T-helper 2 cell treated with Interferon-gamma antibody and Interleukin-4, amounts not matched to agents 100 ng/mL and 5 ng/mL, for 36 hours (primary cell): Measurements from ENCODE around the gene PKN3. TPM values are rescaled to one million over a fixed set of nuclear protein-coding genes. Genes with fewer than 3 reads are reported as not detected.

Source experiments
- intact Hi-C: fragments of 100-400 bp; cut with micrococcal nuclease; formaldehyde crosslinking; loops from one replicate; pipeline ENCODE4 v1.15.1; 2023
- total RNA-seq: library from RNA; stranded (reverse); gene quantifications from 2 replicates; pipeline ENCODE4 v1.2.3, GENCODE V29; 2022

PKN3 gene
- total RNA-seq, 1 donor from 2014 or later, result 13.8 TPM

GRCh38 chr9:128729766-128730517, 27.6 kb downstream of the PKN3 start:
- intact Hi-C loops, result loop anchor here (10.0 kb wide), 1 partner anchor 305 kb away; the partner anchor contains the start of gene MIGA2

GRCh38 chr9:128731093-128731492, 28.8 kb downstream of the PKN3 start:
- intact Hi-C loops, result no loop called here

- intact Hi-C loops, result no loop called here
These were observed 29.4 kb downstream of the PKN3 start for GRCh38 chr9:128731691-128732090.

- intact Hi-C loops, result no loop called here
These were observed 30.3 kb downstream of the PKN3 start for GRCh38 chr9:128732576-128732975.

GRCh38 chr9:128733256-128733655, 31.0 kb downstream of the PKN3 start:
- intact Hi-C loops, result no loop called here

- intact Hi-C loops, result no loop called here
These were observed 33.1 kb downstream of the PKN3 start for GRCh38 chr9:128735373-128735772.

GRCh38 chr9:128742401-128742800, 40.1 kb downstream of the PKN3 start:
- intact Hi-C loops, result no loop called here

GRCh38 chr9:128743421-128743820, 41.1 kb downstream of the PKN3 start:
- intact Hi-C loops, result no loop called here

GRCh38 chr9:128747241-128747640, 44.9 kb downstream of the PKN3 start:
- intact Hi-C loops, result no loop called here

- intact Hi-C loops, result no loop called here
These were observed 48.8 kb downstream of the PKN3 start for GRCh38 chr9:128750926-128751595.

GRCh38 chr9:128753627-128754026, 51.3 kb downstream of the PKN3 start:
- intact Hi-C loops, result no loop called here

- intact Hi-C loops, result no loop called here
These were observed 55.3 kb downstream of the PKN3 start for GRCh38 chr9:128757602-128758001.

GRCh38 chr9:128762671-128763449, 60.6 kb downstream of the PKN3 start:
- intact Hi-C loops, result no loop called here

GRCh38 chr9:128764361-128764760, 62.1 kb downstream of the PKN3 start:
- intact Hi-C loops, result no loop called here

- intact Hi-C loops, result no loop called here
These were observed 63.2 kb downstream of the PKN3 start for GRCh38 chr9:128765499-128765898.

- intact Hi-C loops, result no loop called here
These were observed 66.3 kb downstream of the PKN3 start for GRCh38 chr9:128768606-128769005.

Other genes starting within 250 kb of the PKN3 start
- gene ODF2, start 246.5 kb upstream of the PKN3 start, total RNA-seq, result 54.3 and 58.6 TPM in 2 replicates
- gene GLE1, start 197.8 kb upstream of the PKN3 start, total RNA-seq, result 46.0 and 47.5 TPM in 2 replicates
- gene SPTAN1, start 149.9 kb upstream of the PKN3 start, total RNA-seq, result 326 and 333 TPM in 2 replicates
- 51.9 and 57.6 TPM in 2 replicates for gene DYNC2I2, start 45.7 kb upstream of the PKN3 start, total RNA-seq
- gene SET, start 13.3 kb upstream of the PKN3 start, total RNA-seq, result 551 and 554 TPM in 2 replicates
- gene ZDHHC12, start 21.6 kb downstream of the PKN3 start, total RNA-seq, result 68.0 and 68.7 TPM in 2 replicates
- gene ZER1, start 69.4 kb downstream of the PKN3 start, total RNA-seq, result 12.8 and 16.3 TPM in 2 replicates
- 21.1 and 22.2 TPM in 2 replicates for gene TBC1D13, start 84.8 kb downstream of the PKN3 start, total RNA-seq
- 14.3 and 15.3 TPM in 2 replicates for gene ENDOG, start 116.0 kb downstream of the PKN3 start, total RNA-seq
- gene SPOUT1, start 127.3 kb downstream of the PKN3 start, total RNA-seq, result 73.1 and 80.3 TPM in 2 replicates
- gene KYAT1, start 179.4 kb downstream of the PKN3 start, total RNA-seq, result 15.7 and 17.4 TPM in 2 replicates
- 52.4 and 53.1 TPM in 2 replicates for gene LRRC8A, start 179.6 kb downstream of the PKN3 start, total RNA-seq
- 1.2 and 1.9 TPM in 2 replicates for gene PHYHD1, start 218.5 kb downstream of the PKN3 start, total RNA-seq
- gene DOLK, start 245.1 kb downstream of the PKN3 start, total RNA-seq, result 10.2 and 10.8 TPM in 2 replicates
- gene NUP188, start 245.2 kb downstream of the PKN3 start, total RNA-seq, result 103 and 109 TPM in 2 replicates